Activated T-helper 1 cell treated with anti-CD3 and anti-CD28 coated beads, Interleukin-12 subunit alpha, Interleukin-12 subunit beta, Interleukin-2, Interleukin-4 antibody, amounts not matched to agents 30 ng/mL and 10 ng/mL and 1 ng/mL, durations not matched to agents 14 hours and 24 hours and 36 hours (primary cell): ENCODE results near the gene ACOT7. TPM values are rescaled to one million over a fixed set of nuclear protein-coding genes. Genes with fewer than 3 reads are reported as not detected.

Source experiments
- DNase-seq: peaks from one replicate; pipeline ENCODE4 v3.0.0; 2021; ENCODE audit warnings: low spot score
- H3K27ac Mint-ChIP-seq: one replicate; pipeline ENCODE4 v1.8.0; 2021; ENCODE audit warnings: mild to moderate bottlenecking, mixed read lengths
- H3K27me3 Mint-ChIP-seq: one replicate; pipeline ENCODE4 v1.8.0; 2022; ENCODE audit warnings: mild to moderate bottlenecking, moderate library complexity, mixed read lengths; ENCODE audit not compliant: insufficient read depth
- H3K36me3 Mint-ChIP-seq: one replicate; pipeline ENCODE4 v1.8.0; 2021; ENCODE audit warnings: low read depth, mixed read lengths
- H3K4me1 Mint-ChIP-seq: one replicate; pipeline ENCODE4 v1.8.0; 2021; ENCODE audit warnings: low read depth, mixed read lengths
- H3K4me3 Mint-ChIP-seq: one replicate; pipeline ENCODE4 v1.8.0; 2021; ENCODE audit warnings: mild to moderate bottlenecking, moderate library complexity, mixed read lengths
- H3K9me3 Mint-ChIP-seq: one replicate; pipeline ENCODE4 v1.8.0; 2021; ENCODE audit warnings: mixed read lengths
- intact Hi-C: fragments of 100-400 bp; cut with micrococcal nuclease; formaldehyde crosslinking; loops from one replicate; pipeline ENCODE4 v1.15.1; 2024
- total RNA-seq: library from RNA; stranded (reverse); gene quantifications from 2 replicates; pipeline ENCODE4 v1.2.3, GENCODE V29; 2022

ACOT7 gene
- total RNA-seq, 1 donor from 2014 or later = 126 TPM

DNA sequence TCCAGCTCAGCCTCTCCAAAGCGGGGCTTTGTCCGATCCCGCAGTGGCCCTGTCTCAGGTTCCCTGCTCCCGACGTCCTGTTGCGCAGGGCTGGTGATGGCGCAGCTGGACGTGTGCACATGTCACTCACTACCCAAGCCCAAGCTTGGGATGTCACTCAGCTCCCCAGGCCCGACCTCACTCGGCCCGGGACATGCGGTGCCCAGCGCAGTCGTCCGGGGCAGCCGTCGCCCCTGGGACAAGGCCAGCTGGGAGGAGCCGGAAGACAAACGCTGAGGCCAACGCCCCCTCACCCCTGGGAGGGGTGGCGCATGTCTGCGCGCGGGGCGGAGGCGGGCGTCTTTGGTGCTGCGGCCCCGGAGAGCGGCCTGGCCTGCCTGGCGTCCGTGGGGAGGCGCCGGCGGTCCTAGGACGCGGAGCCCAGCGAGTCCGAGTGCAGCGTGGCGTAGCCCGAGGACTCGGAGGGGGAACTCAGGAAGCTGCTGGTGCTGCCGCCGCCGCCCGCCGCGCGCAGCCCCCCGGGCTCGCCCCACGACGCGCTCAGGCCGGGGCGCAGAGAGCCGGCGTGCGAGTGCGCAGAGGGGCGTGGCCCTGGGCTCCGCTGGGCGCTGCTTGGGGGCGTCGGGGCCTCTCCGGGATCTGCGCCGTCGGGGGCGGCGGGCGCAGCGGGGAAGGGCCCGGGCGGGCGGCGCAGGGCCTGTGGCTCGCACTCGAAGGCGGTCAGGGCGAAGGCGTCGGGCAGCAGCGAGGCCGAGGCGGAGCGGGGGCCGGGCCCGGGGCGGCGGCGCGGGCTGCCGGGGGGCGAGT, 144.4 kb downstream of the ACOT7 start:
- H3K9me3 Mint-ChIP-seq = no peaks in the 10 kb centered on the region
- intact Hi-C loops = loop anchor here (5.0 kb wide), 2 partner anchors 173 to 213 kb away; partner anchors contain the start of gene ESPN
- no peak for DNase-seq
- H3K36me3 Mint-ChIP-seq = no peaks in the 10 kb centered on the region
- peaks cover 5% of the 10 kb centered on the region for H3K4me1 Mint-ChIP-seq
- no peak overlapping the region for H3K4me3 Mint-ChIP-seq
- H3K27me3 Mint-ChIP-seq = peaks cover 44% of the 10 kb centered on the region
- H3K27ac Mint-ChIP-seq = no peak overlapping the region

DNA sequence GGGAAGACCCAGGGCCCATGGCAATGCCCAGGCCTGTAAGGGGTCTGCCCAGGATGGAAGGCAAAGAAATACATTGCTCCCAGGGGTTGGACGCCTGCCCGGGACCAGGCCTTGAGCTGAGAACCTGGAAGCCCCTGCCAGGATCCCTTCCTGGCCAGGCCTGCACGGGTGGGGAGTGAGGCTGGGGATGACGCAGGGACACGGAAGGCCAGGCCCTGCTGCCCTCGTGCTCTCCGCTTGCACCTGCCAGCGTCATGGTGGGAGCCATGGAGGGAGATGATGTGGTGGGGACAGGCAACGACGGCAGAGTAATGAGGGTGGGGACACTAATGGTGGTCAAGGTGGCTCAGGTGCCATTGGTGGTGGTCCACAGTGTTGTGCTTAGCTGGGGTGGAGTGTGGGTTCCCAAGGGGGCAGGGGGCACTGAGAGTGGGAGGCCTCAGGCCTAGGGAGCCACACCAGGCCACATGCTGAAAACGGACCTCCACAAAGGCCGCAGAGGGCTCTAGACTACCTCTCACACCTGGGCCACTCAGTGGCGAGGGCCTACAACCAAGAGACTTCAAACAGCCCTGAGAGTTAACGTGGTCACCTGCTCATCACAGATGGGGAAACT, 145.3 kb downstream of the ACOT7 start:
- no peaks in the 10 kb centered on the region for H3K9me3 Mint-ChIP-seq
- H3K4me3 Mint-ChIP-seq = no peak overlapping the region
- no peaks in the 10 kb centered on the region for H3K36me3 Mint-ChIP-seq
- peaks cover 50% of the 10 kb centered on the region for H3K27me3 Mint-ChIP-seq
- no peak overlapping the region for H3K27ac Mint-ChIP-seq
- intact Hi-C loops = loop anchor here (5.0 kb wide), 2 partner anchors 174 to 214 kb away; partner anchors contain the start of gene ESPN
- no peak for DNase-seq
- peaks cover 5% of the 10 kb centered on the region for H3K4me1 Mint-ChIP-seq

DNA sequence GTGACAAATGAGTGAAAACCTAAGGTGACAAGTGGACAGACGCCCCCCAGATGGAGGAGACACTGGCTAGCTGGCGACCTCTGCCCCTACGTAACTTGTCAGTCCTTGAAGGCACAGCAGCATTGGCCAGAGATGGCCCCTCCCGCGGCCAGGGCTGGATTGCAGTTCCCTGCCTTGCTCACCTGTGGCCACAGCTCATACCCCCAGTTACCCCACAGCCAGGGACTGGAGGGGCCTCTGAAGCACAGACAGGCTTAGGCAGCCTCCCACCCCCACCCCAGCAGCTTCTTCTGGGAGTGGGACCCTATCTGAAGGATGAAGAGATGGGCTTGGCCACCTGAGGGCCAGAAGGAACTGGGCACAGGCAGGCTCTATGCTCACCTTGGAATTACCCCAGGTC, 145.9 kb downstream of the ACOT7 start:
- H3K27me3 Mint-ChIP-seq = peaks cover 53% of the 10 kb centered on the region
- no peak for DNase-seq
- intact Hi-C loops = loop anchor here (2.0 to 5.0 kb wide), 3 partner anchors 13 to 215 kb away; partner anchors contain the start of genes ESPN and GPR153
- no peak overlapping the region for H3K4me3 Mint-ChIP-seq
- H3K9me3 Mint-ChIP-seq = no peaks in the 10 kb centered on the region
- no peaks in the 10 kb centered on the region for H3K36me3 Mint-ChIP-seq
- H3K4me1 Mint-ChIP-seq = peaks cover 5% of the 10 kb centered on the region
- H3K27ac Mint-ChIP-seq = no peak overlapping the region

DNA sequence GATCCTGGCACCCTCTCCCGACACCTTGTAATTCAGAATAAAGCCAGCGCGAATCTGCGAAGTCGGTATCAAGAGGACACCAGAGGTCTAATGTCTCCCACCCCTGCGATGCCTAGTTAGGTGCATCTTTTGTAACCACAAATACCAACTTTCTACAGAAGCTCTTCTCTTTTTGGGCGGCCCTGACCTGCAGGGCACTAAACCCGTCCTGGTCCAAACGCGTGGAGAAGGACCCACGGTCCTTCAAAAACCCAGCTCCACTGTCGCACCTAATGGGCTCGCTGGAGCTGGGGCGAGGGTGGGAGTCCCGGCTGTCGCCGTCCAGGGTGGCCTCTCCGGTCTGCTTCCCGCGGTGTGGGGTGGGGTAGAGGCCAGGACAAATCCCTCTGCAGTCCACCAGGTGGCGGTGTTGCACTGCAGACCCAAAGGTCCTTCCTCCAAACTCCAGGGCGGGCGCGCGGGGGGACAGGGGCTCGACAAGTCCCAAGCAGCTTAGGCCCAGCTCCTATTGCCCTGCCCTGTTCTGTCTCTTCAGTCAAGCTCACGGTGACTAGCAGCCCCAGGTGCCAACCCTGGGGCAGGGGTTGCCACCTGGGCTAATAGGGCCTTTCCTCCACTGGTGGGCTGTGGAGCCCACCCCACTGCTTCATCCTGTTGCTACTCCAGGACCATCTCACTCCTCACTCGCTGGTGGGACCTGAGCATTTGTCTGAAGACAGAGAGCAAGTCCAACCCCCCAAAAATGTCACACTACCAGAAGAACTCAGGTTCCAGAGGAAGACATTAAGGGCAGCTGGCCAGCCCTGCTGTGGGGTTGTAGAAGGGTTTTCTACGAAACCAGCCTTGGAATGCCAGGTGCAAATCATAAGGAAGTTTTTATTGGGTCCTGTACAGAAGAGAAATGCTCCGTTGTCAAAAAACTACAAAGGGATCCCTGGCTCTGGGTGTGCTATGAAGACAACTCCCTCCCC, 146.8 kb downstream of the ACOT7 start:
- peak overlapping the region; percentile 77 for H3K4me3 Mint-ChIP-seq
- peak; percentile 70 for DNase-seq
- peaks cover 47% of the 10 kb centered on the region for H3K27me3 Mint-ChIP-seq
- H3K36me3 Mint-ChIP-seq = no peaks in the 10 kb centered on the region
- peak overlapping the region; percentile 78 for H3K27ac Mint-ChIP-seq
- no peaks in the 10 kb centered on the region for H3K9me3 Mint-ChIP-seq
- intact Hi-C loops = loop anchor here (1.0 to 5.0 kb wide), 7 partner anchors 14 to 216 kb away; partner anchors contain the start of genes ESPN and GPR153
- peaks cover 5% of the 10 kb centered on the region for H3K4me1 Mint-ChIP-seq

DNA sequence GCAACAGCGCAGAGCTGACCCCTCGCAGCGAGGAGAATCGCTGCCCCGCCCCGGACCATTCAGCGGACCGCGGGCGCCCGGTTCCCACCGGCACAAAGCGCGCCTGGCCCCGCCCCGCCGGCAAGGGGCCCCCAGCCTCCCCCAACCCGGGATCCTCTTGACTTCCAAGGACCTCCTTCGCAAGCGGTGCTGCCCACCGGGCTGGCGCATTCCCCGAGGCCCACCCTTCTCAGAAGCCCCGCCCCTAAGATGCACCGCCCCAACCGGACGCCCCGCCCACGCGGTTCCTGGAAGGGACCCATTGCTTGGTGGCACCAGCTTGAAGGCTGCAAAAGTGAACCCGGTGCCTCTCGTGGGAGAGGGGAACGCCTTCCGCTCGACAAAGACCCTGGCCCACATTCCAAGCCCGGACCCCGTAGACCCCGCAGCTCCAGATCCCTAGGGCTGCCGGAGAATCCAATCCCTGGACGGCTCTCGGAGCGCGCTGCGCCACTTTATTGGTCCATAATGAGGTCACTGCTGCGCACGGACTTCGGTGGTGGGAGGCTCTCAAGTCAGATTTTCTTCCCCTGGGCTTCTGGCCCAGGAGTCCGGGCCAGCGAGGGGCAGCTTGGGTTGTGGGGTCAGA, 147.6 kb downstream of the ACOT7 start:
- Mint-ChIP-seq H3K27me3 (peaks cover 54% of the 10 kb centered on the region), H3K27ac (peak overlapping the region; percentile 78), H3K4me3 (peak overlapping the region; percentile 77), H3K36me3 (peaks cover 3% of the 10 kb centered on the region), H3K4me1 (peaks cover 11% of the 10 kb centered on the region), H3K9me3 (no peaks in the 10 kb centered on the region)
- intact Hi-C loops = loop anchor here (1.0 to 5.0 kb wide), 10 partner anchors 10 to 216 kb away; partner anchors contain the start of genes ESPN and GPR153
- peak; percentile 58 for DNase-seq

DNA sequence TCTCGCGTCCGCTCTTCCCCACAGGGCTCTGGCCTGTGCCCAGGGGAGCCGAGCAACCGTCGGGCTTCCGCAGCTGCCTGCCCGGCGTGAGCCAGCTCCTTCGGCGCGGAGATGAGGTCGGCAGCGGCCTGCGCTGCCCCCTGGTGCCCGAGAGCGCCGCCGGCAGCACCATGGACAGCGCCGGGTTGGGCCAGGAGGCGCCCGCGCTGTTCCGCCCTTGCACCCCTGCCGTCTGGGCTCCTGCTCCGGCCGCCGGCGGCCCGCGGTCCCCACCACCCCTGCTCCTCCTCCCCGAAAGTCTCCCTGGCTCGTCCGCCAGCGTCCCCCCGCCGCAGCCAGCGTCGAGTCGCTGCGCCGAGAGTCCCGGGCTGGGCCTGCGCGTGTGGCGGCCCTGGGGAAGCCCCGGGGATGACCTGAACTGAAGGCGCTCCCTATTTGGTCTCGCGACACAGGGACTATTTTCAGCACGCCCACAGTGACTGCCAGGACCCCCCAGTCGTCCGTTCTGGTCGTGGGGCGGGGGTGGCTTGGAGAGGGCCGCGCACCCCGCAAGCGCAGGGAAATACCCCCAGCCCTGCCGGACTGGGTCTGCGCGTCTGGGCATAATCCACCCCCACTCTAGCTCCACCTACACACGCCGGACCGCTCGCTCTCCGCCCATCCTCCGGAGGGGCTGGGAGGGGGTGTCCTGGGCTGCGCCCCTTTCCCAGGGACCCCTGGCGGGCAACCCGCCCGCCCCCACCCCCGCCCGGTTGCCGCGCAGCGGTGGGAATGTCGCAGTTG, 148.3 kb downstream of the ACOT7 start:
- Mint-ChIP-seq H3K36me3 (peaks cover 3% of the 10 kb centered on the region), H3K27me3 (peaks cover 55% of the 10 kb centered on the region), H3K27ac (no peak overlapping the region), H3K4me1 (peaks cover 11% of the 10 kb centered on the region), H3K4me3 (no peak overlapping the region), H3K9me3 (no peaks in the 10 kb centered on the region)
- peak; percentile 77 for DNase-seq
- intact Hi-C loops = loop anchor here (1.0 to 5.0 kb wide), 5 partner anchors 9 to 217 kb away; partner anchors contain the start of gene ESPN

DNA sequence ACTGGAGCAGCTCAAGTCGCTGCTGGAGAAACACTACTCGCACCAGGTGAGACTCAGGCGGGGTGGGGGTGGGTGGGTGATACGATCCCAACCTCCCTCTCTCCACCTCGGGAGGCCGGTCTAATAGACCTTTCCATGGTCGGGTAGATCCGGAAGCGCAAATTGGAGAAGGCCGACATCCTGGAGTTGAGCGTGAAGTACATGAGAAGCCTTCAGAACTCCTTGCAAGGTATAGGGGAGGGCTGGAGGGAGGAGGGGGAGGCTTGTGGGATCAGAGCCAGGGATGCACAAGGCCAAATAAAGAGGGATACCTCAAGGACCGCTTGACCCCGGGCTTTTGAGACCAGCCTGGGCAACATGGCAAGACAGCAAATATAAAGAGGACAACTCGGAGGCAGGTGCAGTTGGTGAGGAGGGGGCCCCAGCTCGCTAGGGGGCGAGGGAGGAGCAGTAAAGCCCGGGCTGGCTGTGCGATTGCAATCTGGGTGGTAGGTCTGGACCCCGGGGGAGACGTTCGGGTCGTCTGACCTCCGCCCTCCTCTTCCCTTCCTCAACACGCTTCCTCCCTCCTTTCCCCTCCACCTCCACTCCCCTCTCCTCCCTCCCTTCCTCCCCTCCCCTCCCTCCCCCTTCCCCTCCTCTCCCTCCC, 149.0 kb downstream of the ACOT7 start:
- peaks cover 3% of the 10 kb centered on the region for H3K36me3 Mint-ChIP-seq
- H3K27ac Mint-ChIP-seq = no peak overlapping the region

DNA sequence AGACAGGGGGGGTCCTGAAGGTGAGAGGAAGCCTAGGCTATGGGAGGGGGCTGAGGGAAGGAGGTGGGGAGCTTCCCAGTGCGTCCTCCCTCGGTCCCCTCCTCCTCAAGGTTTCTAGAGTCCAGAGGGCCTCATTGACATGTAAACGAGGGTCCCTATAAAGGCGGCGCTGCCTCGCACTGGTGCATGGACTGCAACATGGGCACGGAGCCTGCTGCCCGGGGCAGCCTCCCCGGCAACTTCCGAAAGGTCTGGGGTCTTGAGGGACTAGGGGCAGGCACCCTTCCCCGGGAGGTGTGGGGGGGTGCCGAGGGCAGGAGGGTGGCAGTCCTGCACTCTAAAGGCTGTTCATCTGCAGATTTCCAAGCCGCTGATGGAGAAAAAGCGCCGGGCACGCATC, 149.6 kb downstream of the ACOT7 start, which contains the start of gene HES3:
Gene HES3, plus strand, starts transcription at position 187 of the 400 bp plus-strand sequence. Its CDS starts 187 bp downstream, at position 374.
- DNase-seq = no peak
- intact Hi-C loops = loop anchor here (2.0 kb wide), 1 partner anchor 191 kb away; no protein-coding TSS in a partner anchor
- H3K4me1 Mint-ChIP-seq = peaks cover 11% of the 10 kb centered on the region
- H3K27me3 Mint-ChIP-seq = peaks cover 60% of the 10 kb centered on the region
- H3K36me3 Mint-ChIP-seq = peaks cover 3% of the 10 kb centered on the region
- no peaks in the 10 kb centered on the region for H3K9me3 Mint-ChIP-seq
- H3K4me3 Mint-ChIP-seq = no peak within 1 kb of the TSS
- H3K27ac Mint-ChIP-seq = no peak within 1 kb of the TSS

More for the DNA sequence above, 149.0 kb downstream of the ACOT7 start:
- Mint-ChIP-seq H3K27me3 (peaks cover 58% of the 10 kb centered on the region), H3K9me3 (no peaks in the 10 kb centered on the region), H3K4me3 (no peak overlapping the region), H3K4me1 (peaks cover 11% of the 10 kb centered on the region)
- intact Hi-C loops = loop anchor here (1.0 to 5.0 kb wide), 5 partner anchors 8 to 218 kb away; partner anchors contain the start of gene ESPN
- no peak for DNase-seq

DNA sequence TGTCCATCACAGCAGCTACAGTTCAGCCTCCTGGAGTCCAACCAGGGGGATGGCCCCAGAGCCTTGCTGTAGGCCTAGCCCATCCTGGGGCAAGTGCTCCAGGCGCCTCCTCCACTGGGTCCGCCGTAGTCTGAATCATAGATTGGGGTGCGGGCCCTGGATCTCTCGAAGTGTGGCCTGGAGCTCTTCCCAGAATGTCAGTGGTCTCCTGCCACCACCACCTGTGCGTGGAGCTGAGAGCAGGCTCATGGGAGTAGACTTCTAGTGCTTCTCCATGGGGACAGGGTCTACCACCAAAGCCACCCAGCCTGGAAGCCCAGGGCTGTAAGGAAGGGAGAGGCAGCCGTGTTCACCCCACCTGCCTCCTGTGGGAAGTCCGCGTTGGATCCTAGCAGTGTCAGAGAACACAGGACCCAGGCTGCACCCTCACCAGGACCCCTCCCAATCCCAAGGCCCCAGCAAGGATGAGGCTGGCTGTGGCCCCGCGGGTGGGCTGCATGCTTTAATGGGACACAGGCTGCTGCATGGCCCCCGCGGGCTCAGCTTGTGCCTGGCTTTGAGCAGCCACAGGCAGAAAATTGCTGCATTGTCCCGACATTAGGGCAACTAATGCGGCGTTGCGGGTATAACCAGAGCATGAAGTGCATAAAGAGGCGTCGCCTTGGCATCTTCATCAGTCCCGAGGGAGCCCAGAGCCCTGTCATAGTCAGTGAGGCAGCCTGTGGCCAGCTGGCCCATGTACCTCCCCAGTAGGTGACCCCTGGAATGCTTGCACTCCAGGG, 150.3 kb downstream of the ACOT7 start:
- intact Hi-C loops = no loop called here
- H3K27me3 Mint-ChIP-seq = peaks cover 56% of the 10 kb centered on the region
- H3K9me3 Mint-ChIP-seq = no peaks in the 10 kb centered on the region
- H3K4me1 Mint-ChIP-seq = peaks cover 11% of the 10 kb centered on the region
- H3K4me3 Mint-ChIP-seq = no peak overlapping the region
- H3K36me3 Mint-ChIP-seq = peaks cover 3% of the 10 kb centered on the region
- DNase-seq = no peak
- no peak overlapping the region for H3K27ac Mint-ChIP-seq

DNA sequence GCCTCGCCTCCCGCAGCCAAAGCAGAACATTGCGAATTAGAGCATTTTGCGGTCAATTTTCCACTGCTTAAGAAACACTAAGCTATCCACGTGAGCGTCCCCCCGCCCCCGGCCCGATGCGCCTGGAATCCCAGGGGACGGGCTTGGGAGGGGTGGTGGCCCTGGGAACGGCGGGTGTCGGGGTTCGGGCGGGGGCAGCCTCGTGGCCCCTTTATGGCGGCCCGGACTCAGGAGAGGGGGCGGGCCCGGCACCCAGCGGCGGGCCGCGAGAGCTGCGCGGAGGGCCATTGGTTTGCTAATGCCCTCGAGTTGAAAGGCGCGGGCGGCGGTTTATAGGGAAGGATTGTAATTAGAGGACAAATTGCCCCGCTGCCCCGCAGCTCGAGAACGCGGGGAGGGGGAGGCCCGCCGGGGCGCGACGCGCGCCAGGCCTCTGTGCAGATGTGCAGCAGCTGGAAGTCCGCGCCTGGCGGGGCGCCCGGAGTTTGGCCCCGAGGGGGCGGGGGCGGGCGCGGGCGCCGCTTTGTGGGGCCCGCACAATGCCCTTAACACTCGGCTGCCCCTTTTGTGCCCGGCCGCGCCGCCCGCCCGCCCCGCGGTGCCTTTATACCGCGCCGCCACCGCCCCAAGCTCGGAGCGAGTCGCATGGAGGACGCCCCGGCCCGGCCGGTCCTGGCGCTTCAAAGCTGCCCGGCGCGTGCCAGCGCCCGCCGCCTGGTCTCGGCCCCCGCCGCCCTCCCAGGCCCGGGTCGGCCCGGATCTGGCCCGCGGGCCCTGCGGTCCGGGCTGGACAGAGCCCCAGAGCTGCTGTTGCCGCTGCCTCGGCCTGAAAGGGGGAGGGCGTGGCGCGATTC, 151.5 kb downstream of the ACOT7 start:
- H3K4me3 Mint-ChIP-seq = no peak overlapping the region
- H3K27me3 Mint-ChIP-seq = peaks cover 48% of the 10 kb centered on the region
- H3K4me1 Mint-ChIP-seq = peaks cover 11% of the 10 kb centered on the region
- H3K36me3 Mint-ChIP-seq = peaks cover 3% of the 10 kb centered on the region
- H3K27ac Mint-ChIP-seq = no peak overlapping the region
- intact Hi-C loops = no loop called here
- no peaks in the 10 kb centered on the region for H3K9me3 Mint-ChIP-seq
- DNase-seq = no peak
